WTC11 (cell line): ENCODE measurements around the gene PPARA.

ENCODE experiments used
- ATF1 ChIP-seq: sonication (generic); formaldehyde crosslinking; IDR thresholded peaks from 2 replicates; pipeline ENCODE4 v1.8.1; 2023; ENCODE audit warnings: mild to moderate bottlenecking, moderate library complexity, missing genetic modification reagents
- CREM ChIP-seq: sonication (generic); formaldehyde crosslinking; IDR thresholded peaks from 2 replicates; pipeline ENCODE4 v1.8.1; 2022; ENCODE audit warnings: mild to moderate bottlenecking, missing genetic modification reagents, moderate library complexity
- ELF4 ChIP-seq: sonication (generic); formaldehyde crosslinking; IDR thresholded peaks from 2 replicates; pipeline ENCODE4 v1.8.1; 2022; ENCODE audit warnings: low read depth, mild to moderate bottlenecking, moderate library complexity, missing genetic modification reagents
- JUN ChIP-seq: sonication (generic); formaldehyde crosslinking; IDR thresholded peaks from 2 replicates; pipeline ENCODE4 v1.8.0; 2023; ENCODE audit warnings: mild to moderate bottlenecking, missing genetic modification reagents
- NR2C2 ChIP-seq: sonication (generic); formaldehyde crosslinking; IDR thresholded peaks from 2 replicates; pipeline ENCODE4 v1.8.0; 2022; ENCODE audit warnings: mild to moderate bottlenecking, missing genetic modification reagents
- SP1 ChIP-seq: sonication (generic); formaldehyde crosslinking; conservative IDR thresholded peaks from 2 replicates; pipeline ENCODE4 v1.8.1; 2022; ENCODE audit warnings: missing genetic modification reagents
- ZBTB21 ChIP-seq: sonication (generic); formaldehyde crosslinking; IDR thresholded peaks from 2 replicates; pipeline ENCODE4 v1.8.1; 2023; ENCODE audit warnings: mild to moderate bottlenecking, missing genetic modification reagents, borderline replicate concordance
- ZNF138 ChIP-seq: sonication (generic); formaldehyde crosslinking; conservative IDR thresholded peaks from 2 replicates; pipeline ENCODE4 v1.8.1; 2022; ENCODE audit warnings: mild to moderate bottlenecking, moderate library complexity, missing genetic modification reagents
- TF ChIP-seq, protein P1 (sequence below): fragments of 200-600 bp; IDR thresholded peaks from 2 replicates; pipeline ENCODE4 v1.8.0; 2022; ENCODE audit warnings: antibody characterized with exemption
- TF ChIP-seq, protein P2 (sequence below): sonication (generic); formaldehyde crosslinking; IDR thresholded peaks from 2 replicates; pipeline ENCODE4 v1.8.1; 2022; ENCODE audit warnings: low read depth, missing genetic modification reagents, borderline replicate concordance
- TF ChIP-seq, protein P3 (sequence below): sonication (generic); formaldehyde crosslinking; IDR thresholded peaks from 2 replicates; pipeline ENCODE4 v1.8.1; 2023; ENCODE audit warnings: mild to moderate bottlenecking, missing genetic modification reagents
- TF ChIP-seq, protein P4 (sequence below): sonication (generic); formaldehyde crosslinking; IDR thresholded peaks from 2 replicates; pipeline ENCODE4 v1.8.1; 2023; ENCODE audit warnings: mild to moderate bottlenecking, missing genetic modification reagents, moderate library complexity
- TF ChIP-seq, protein P5 (sequence below): sonication (generic); formaldehyde crosslinking; IDR thresholded peaks from 2 replicates; pipeline ENCODE4 v1.8.1; 2022; ENCODE audit warnings: low read depth, mild to moderate bottlenecking, moderate library complexity, missing genetic modification reagents, borderline replicate concordance
- TF ChIP-seq, protein P6 (sequence below): sonication (generic); formaldehyde crosslinking; IDR thresholded peaks from 2 replicates; pipeline ENCODE4 v1.8.0; 2023; ENCODE audit warnings: missing genetic modification reagents

DNA sequence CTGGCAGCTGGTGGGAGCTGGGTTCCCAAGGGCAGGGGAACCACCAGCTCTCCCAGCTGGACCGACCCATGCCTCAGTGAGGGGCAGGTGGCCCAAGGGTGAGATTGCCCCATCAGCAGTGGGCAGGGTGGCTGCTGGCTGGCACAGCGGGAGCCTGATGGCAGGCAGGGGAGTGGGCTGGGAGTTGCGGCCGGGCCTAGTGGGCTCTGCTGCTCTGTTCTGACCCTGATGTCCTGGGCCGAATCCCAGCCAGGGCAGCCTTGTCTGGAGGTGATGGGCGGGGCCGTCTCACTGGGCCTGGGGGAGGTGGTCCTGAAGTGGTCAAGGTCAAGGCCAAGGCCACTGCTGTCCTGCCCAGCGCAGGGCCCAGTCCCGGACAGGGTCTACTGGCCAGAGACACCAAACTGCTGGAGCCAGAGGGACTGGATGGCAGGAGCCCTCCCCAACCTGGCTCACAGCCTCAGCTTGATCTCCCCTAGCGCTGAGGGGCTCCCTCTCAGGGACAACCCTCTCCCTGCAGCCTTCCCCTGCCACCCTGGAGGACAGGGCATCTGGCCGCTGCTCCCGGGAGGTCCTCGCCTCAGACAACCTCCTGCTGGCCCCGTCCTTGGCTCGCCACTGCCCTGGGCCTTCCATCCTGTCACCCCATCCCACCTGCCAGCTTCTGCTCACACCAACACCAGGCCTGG, 26.5 kb upstream of the PPARA start:
- TF ChIP-seq, protein P1, sequence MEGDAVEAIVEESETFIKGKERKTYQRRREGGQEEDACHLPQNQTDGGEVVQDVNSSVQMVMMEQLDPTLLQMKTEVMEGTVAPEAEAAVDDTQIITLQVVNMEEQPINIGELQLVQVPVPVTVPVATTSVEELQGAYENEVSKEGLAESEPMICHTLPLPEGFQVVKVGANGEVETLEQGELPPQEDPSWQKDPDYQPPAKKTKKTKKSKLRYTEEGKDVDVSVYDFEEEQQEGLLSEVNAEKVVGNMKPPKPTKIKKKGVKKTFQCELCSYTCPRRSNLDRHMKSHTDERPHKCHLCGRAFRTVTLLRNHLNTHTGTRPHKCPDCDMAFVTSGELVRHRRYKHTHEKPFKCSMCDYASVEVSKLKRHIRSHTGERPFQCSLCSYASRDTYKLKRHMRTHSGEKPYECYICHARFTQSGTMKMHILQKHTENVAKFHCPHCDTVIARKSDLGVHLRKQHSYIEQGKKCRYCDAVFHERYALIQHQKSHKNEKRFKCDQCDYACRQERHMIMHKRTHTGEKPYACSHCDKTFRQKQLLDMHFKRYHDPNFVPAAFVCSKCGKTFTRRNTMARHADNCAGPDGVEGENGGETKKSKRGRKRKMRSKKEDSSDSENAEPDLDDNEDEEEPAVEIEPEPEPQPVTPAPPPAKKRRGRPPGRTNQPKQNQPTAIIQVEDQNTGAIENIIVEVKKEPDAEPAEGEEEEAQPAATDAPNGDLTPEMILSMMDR: no peak
- TF ChIP-seq ATF1: no peak
- TF ChIP-seq NR2C2 (CRISPR knock-in tag): no peak
- TF ChIP-seq, protein P2, sequence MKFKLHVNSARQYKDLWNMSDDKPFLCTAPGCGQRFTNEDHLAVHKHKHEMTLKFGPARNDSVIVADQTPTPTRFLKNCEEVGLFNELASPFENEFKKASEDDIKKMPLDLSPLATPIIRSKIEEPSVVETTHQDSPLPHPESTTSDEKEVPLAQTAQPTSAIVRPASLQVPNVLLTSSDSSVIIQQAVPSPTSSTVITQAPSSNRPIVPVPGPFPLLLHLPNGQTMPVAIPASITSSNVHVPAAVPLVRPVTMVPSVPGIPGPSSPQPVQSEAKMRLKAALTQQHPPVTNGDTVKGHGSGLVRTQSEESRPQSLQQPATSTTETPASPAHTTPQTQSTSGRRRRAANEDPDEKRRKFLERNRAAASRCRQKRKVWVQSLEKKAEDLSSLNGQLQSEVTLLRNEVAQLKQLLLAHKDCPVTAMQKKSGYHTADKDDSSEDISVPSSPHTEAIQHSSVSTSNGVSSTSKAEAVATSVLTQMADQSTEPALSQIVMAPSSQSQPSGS (CRISPR knock-in tag): no peak
- TF ChIP-seq ZNF138: no peak
- no peak for TF ChIP-seq JUN (CRISPR knock-in tag)
- TF ChIP-seq, protein P3, sequence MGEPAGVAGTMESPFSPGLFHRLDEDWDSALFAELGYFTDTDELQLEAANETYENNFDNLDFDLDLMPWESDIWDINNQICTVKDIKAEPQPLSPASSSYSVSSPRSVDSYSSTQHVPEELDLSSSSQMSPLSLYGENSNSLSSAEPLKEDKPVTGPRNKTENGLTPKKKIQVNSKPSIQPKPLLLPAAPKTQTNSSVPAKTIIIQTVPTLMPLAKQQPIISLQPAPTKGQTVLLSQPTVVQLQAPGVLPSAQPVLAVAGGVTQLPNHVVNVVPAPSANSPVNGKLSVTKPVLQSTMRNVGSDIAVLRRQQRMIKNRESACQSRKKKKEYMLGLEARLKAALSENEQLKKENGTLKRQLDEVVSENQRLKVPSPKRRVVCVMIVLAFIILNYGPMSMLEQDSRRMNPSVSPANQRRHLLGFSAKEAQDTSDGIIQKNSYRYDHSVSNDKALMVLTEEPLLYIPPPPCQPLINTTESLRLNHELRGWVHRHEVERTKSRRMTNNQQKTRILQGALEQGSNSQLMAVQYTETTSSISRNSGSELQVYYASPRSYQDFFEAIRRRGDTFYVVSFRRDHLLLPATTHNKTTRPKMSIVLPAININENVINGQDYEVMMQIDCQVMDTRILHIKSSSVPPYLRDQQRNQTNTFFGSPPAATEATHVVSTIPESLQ (CRISPR knock-in tag): no peak
- TF ChIP-seq, protein P4, sequence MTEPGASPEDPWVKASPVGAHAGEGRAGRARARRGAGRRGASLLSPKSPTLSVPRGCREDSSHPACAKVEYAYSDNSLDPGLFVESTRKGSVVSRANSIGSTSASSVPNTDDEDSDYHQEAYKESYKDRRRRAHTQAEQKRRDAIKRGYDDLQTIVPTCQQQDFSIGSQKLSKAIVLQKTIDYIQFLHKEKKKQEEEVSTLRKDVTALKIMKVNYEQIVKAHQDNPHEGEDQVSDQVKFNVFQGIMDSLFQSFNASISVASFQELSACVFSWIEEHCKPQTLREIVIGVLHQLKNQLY: no peak
- TF ChIP-seq SP1: no peak
- TF ChIP-seq ELF4: no peak
- TF ChIP-seq, protein P5, sequence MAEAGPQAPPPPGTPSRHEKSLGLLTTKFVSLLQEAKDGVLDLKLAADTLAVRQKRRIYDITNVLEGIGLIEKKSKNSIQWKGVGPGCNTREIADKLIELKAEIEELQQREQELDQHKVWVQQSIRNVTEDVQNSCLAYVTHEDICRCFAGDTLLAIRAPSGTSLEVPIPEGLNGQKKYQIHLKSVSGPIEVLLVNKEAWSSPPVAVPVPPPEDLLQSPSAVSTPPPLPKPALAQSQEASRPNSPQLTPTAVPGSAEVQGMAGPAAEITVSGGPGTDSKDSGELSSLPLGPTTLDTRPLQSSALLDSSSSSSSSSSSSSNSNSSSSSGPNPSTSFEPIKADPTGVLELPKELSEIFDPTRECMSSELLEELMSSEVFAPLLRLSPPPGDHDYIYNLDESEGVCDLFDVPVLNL: no peak
- no peak for TF ChIP-seq ZBTB21 (CRISPR knock-in tag)
- TF ChIP-seq, protein P6, sequence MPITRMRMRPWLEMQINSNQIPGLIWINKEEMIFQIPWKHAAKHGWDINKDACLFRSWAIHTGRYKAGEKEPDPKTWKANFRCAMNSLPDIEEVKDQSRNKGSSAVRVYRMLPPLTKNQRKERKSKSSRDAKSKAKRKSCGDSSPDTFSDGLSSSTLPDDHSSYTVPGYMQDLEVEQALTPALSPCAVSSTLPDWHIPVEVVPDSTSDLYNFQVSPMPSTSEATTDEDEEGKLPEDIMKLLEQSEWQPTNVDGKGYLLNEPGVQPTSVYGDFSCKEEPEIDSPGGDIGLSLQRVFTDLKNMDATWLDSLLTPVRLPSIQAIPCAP (CRISPR knock-in tag): no peak
- TF ChIP-seq CREM: no peak
